Naive thymus-derived CD4-positive, alpha-beta T cell (primary cell): ENCODE measurements around the gene INO80D. TPM values are rescaled to one million over a fixed set of nuclear protein-coding genes. Genes with fewer than 3 reads are reported as not detected.
"Not testable (repeated sequence)": the region's sequence is repeated elsewhere in the genome, so short reads cannot be mapped to it uniquely, and the experiment has no call there.

Experiments
- ATAC-seq: fragments of 150-1000 bp; cut with Tn5 transposase; 2 replicates; pipeline ENCODE4 v1.10.0; 2021; ENCODE audit warnings: mild to moderate bottlenecking, moderate library complexity
- CTCF ChIA-PET: fragments of 350-600 bp; sonication (Branson Sonifier 250); formaldehyde crosslinking; loops from one replicate; lab custom pipeline; 2021; ENCODE audit warnings: antibody characterized with exemption; lab: Charles Lee
- POLR2A ChIA-PET: fragments of 350-600 bp; sonication (Branson Sonifier 250); formaldehyde crosslinking; loops from one replicate; lab custom pipeline; 2021; ENCODE audit warnings: antibody characterized with exemption, inconsistent platforms; lab: Charles Lee
- DNase-seq, 9 donors: peaks; one replicate each; pipeline versions ENCODE4 v3.0.0 to v3.0.0-alpha.2; 2020 to 2022; ENCODE audit warnings: mixed read lengths in 1 of 9
- H3K27ac ChIP-seq: one replicate; pipeline ENCODE4 v1.7.0; 2013; ENCODE audit warnings: mild to moderate bottlenecking, low read depth, low read length, moderate library complexity
- H3K27me3 ChIP-seq, 2 donors: one replicate each; pipeline ENCODE4 v1.7.0; 2013; ENCODE audit warnings: low read length in 2 of 2, mild to moderate bottlenecking in 2 of 2, moderate library complexity in 2 of 2; ENCODE audit not compliant: control insufficient read depth in 2 of 2, insufficient read depth in 2 of 2
- H3K36me3 ChIP-seq, 3 experiments: 1 replicate in 2 of 3; 2 replicates in 1 of 3; pipeline ENCODE4 v1.7.0; 2013; ENCODE audit warnings: low read length in 3 of 3, mild to moderate bottlenecking in 3 of 3, moderate library complexity in 1 of 3; ENCODE audit not compliant: insufficient read depth in 3 of 3, control insufficient read depth in 2 of 3
- H3K4me1 ChIP-seq, 2 donors: one replicate each; pipeline ENCODE4 v1.7.0; 2013; ENCODE audit warnings: low read length in 2 of 2, mild to moderate bottlenecking in 2 of 2, moderate library complexity in 1 of 2; ENCODE audit not compliant: control insufficient read depth in 2 of 2, insufficient read depth in 2 of 2
- H3K4me3 ChIP-seq: 2 replicates; pipeline ENCODE4 v1.7.0; 2013; ENCODE audit warnings: mild to moderate bottlenecking, low read length
- H3K9me3 ChIP-seq, 3 experiments: 1 replicate in 2 of 3; 2 replicates in 1 of 3; pipeline ENCODE4 v1.7.0; 2013; ENCODE audit warnings: low read length in 3 of 3; ENCODE audit not compliant: control insufficient read depth in 2 of 3
- H3K27ac Mint-ChIP-seq, 9 donors: one replicate each; pipeline ENCODE4 v1.8.0; 2020 to 2022; ENCODE audit warnings: mixed read lengths in 9 of 9, mild to moderate bottlenecking in 8 of 9, moderate library complexity in 5 of 9, inconsistent platforms in 2 of 9
- H3K27me3 Mint-ChIP-seq, 5 donors: one replicate each; pipeline ENCODE4 v1.8.0; 2021 to 2022; ENCODE audit warnings: mixed read lengths in 5 of 5, mild to moderate bottlenecking in 1 of 5
- H3K36me3 Mint-ChIP-seq, 5 donors: one replicate each; pipeline ENCODE4 v1.8.0; 2020 to 2022; ENCODE audit warnings: mixed read lengths in 5 of 5, mild to moderate bottlenecking in 3 of 5, inconsistent platforms in 1 of 5
- H3K4me1 Mint-ChIP-seq, 7 donors: one replicate each; pipeline ENCODE4 v1.8.0; 2020 to 2022; ENCODE audit warnings: mixed read lengths in 7 of 7, mild to moderate bottlenecking in 3 of 7, inconsistent platforms in 1 of 7
- H3K4me3 Mint-ChIP-seq, 10 donors: one replicate each; pipeline ENCODE4 v1.8.0; 2020 to 2022; ENCODE audit warnings: mild to moderate bottlenecking in 10 of 10, mixed read lengths in 10 of 10, moderate library complexity in 6 of 10, inconsistent platforms in 2 of 10
- H3K9me3 Mint-ChIP-seq, 11 donors: one replicate each; pipeline ENCODE4 v1.8.0; 2020 to 2022; ENCODE audit warnings: mixed read lengths in 11 of 11, mild to moderate bottlenecking in 4 of 11, inconsistent platforms in 1 of 11, moderate library complexity in 1 of 11
- intact Hi-C, 2 donors: fragments of 100-400 bp; cut with micrococcal nuclease; formaldehyde crosslinking; loops; one replicate each; pipeline ENCODE4 v1.15.1; 2023
- polyA plus RNA-seq, 2 donors: library from polyadenylated mRNA; unstranded; fragments of 300-500 nt; fragmentation: Illumina TruSeq; gene quantifications; one replicate each; pipeline ENCODE4 v1.2.3, GENCODE V29; 2021
- total RNA-seq, 6 experiments: library from RNA in 5 of 6; stranded (reverse) in 5 of 6; gene quantifications; 1 replicate in 5 of 6; 2 replicates in 1 of 6; pipeline ENCODE4 v1.2.3 and lab custom pipeline; 2021 to 2026

INO80D gene
- total and polyA plus RNA-seq, 7 experiments from 2014 or later, result 13.4 to 50.9 (median 43.1) TPM

GRCh38 chr2:206080927-206081326 lies 5.0 kb downstream of the INO80D start:
- ATAC-seq (no peak), DNase-seq (no peak)
- Mint-ChIP-seq H3K36me3 (peaks cover 0 to 7% (median 3%) of the 10 kb centered on the region in 5 donors), H3K4me3 (peak overlapping the region in 1 of 10 donors; percentile 36), H3K27ac (peak overlapping the region in 1 of 9 donors; percentile 36), H3K4me1 (peaks cover 25 to 67% (median 57%) of the 10 kb centered on the region in 7 donors), H3K9me3 (peaks cover 0 to 3% (median 0%) of the 10 kb centered on the region in 11 donors), H3K27me3 (no peaks in the 10 kb centered on the region)
- Histone ChIP-seq H3K27ac (no peak overlapping the region), H3K36me3 (no peaks in the 10 kb centered on the region), H3K27me3 (no peaks in the 10 kb centered on the region), H3K9me3 (no peaks in the 10 kb centered on the region), H3K4me1 (peaks cover 0 to 9% of the 10 kb centered on the region in 2 donors), H3K4me3 (no peak overlapping the region)
- intact Hi-C loops, result loop anchor here (10.0 kb wide), 3 partner anchors 194 to 1084 kb away; partner anchors contain the start of genes FASTKD2 (in 1 of the 2), KLF7 (in 1 of the 2), MDH1B (in 1 of the 2) and ZDBF2 (in 1 of the 2)
- ChIA-PET POLR2A (no interaction called here), CTCF (no interaction called here)

- Mint-ChIP-seq H3K4me3 (peak overlapping the region in 2 of 10 donors; percentile 6), H3K4me1 (peaks cover 23 to 72% (median 61%) of the 10 kb centered on the region in 7 donors), H3K36me3 (peaks cover 0 to 10% (median 4%) of the 10 kb centered on the region in 5 donors), H3K27ac (peak overlapping the region in 6 of 9 donors; percentile 3 to 64 (median 14)), H3K27me3 (no peaks in the 10 kb centered on the region), H3K9me3 (no peaks in the 10 kb centered on the region)
- intact Hi-C loops, result loop anchor here (10.0 kb wide), 3 partner anchors 195 to 1085 kb away; partner anchors contain the start of genes FASTKD2 (in 1 of the 2), KLF7 (in 1 of the 2), MDH1B (in 1 of the 2) and ZDBF2 (in 1 of the 2)
- DNase-seq (no peak), ATAC-seq (no peak)
- POLR2A ChIA-PET, result no interaction called here
- H3K9me3 ChIP-seq, result no peaks in the 10 kb centered on the region
- no peak overlapping the region for H3K4me3 ChIP-seq
- CTCF ChIA-PET, result no interaction called here
- H3K4me1 ChIP-seq, result peaks cover 0 to 9% of the 10 kb centered on the region in 2 donors
- no peaks in the 10 kb centered on the region for H3K27me3 ChIP-seq
- no peaks in the 10 kb centered on the region for H3K36me3 ChIP-seq
- no peak overlapping the region for H3K27ac ChIP-seq
These were observed 6.1 kb downstream of the INO80D start for GRCh38 chr2:206079699-206080465.

GRCh38 chr2:206077879-206078278 lies 8.1 kb downstream of the INO80D start:
- H3K9me3 Mint-ChIP-seq, H3K36me3 ChIP-seq, H3K4me1 ChIP-seq, intact Hi-C loops, H3K27ac Mint-ChIP-seq, H3K4me3 Mint-ChIP-seq, POLR2A ChIA-PET, CTCF ChIA-PET, ATAC-seq, H3K9me3 ChIP-seq, H3K4me3 ChIP-seq, DNase-seq, H3K27me3 Mint-ChIP-seq, H3K27me3 ChIP-seq, H3K27ac ChIP-seq: not testable (repeated sequence)
- H3K36me3 Mint-ChIP-seq, result peaks cover 0 to 15% (median 4%) of the 10 kb centered on the region in 5 donors
- H3K4me1 Mint-ChIP-seq, result peaks cover 10 to 69% (median 62%) of the 10 kb centered on the region in 7 donors

- no peak overlapping the region for H3K4me3 ChIP-seq
- POLR2A ChIA-PET, result no interaction called here
These were observed 10.9 kb downstream of the INO80D start for GRCh38 chr2:206075113-206075512.

GRCh38 chr2:206071807-206072206 lies 14.2 kb downstream of the INO80D start:
- CTCF ChIA-PET, result interaction anchor here (0.6 kb wide), 1 partner anchor 11 kb away, joined by 3 read pairs; no protein-coding TSS in a partner anchor
- peaks cover 16 to 68% (median 60%) of the 10 kb centered on the region in 7 donors for H3K4me1 Mint-ChIP-seq
- POLR2A ChIA-PET, result no interaction called here
- intact Hi-C loops, result no loop called here
- no peak for DNase-seq
- peaks cover 0 to 34% (median 18%) of the 10 kb centered on the region in 5 donors for H3K36me3 Mint-ChIP-seq
- Histone ChIP-seq H3K27ac (no peak overlapping the region), H3K4me1 (no peaks in the 10 kb centered on the region), H3K36me3 (no peaks in the 10 kb centered on the region), H3K27me3 (no peaks in the 10 kb centered on the region), H3K9me3 (no peaks in the 10 kb centered on the region), H3K4me3 (no peak overlapping the region)
- peak overlapping the region in 4 of 9 donors; percentile 3 to 67 (median 34) for H3K27ac Mint-ChIP-seq
- no peaks in the 10 kb centered on the region for H3K27me3 Mint-ChIP-seq
- no peak for ATAC-seq
- H3K4me3 Mint-ChIP-seq, result peak overlapping the region in 1 of 10 donors; percentile 3
- H3K9me3 Mint-ChIP-seq, result peaks cover 0 to 2% (median 0%) of the 10 kb centered on the region in 11 donors

More at GRCh38 chr2:206075113-206075512, 10.9 kb downstream of the INO80D start:
- Histone ChIP-seq H3K4me1 (no peaks in the 10 kb centered on the region), H3K27ac (no peak overlapping the region), H3K27me3 (no peaks in the 10 kb centered on the region), H3K9me3 (no peaks in the 10 kb centered on the region), H3K36me3 (no peaks in the 10 kb centered on the region)
- peaks cover 18 to 63% (median 56%) of the 10 kb centered on the region in 7 donors for H3K4me1 Mint-ChIP-seq
- H3K27ac Mint-ChIP-seq, result no peak overlapping the region
- intact Hi-C loops, result no loop called here
- no peaks in the 10 kb centered on the region for H3K27me3 Mint-ChIP-seq
- CTCF ChIA-PET, result no interaction called here
- no peaks in the 10 kb centered on the region for H3K9me3 Mint-ChIP-seq
- H3K36me3 Mint-ChIP-seq, result peaks cover 0 to 21% (median 10%) of the 10 kb centered on the region in 5 donors
- ATAC-seq (no peak), DNase-seq (no peak)
- peak overlapping the region in 1 of 10 donors; percentile 53 for H3K4me3 Mint-ChIP-seq

- Mint-ChIP-seq H3K27me3 (no peaks in the 10 kb centered on the region), H3K4me1 (peaks cover 16 to 78% (median 67%) of the 10 kb centered on the region in 7 donors), H3K27ac (peak overlapping the region in 4 of 9 donors; percentile 9 to 61 (median 26)), H3K9me3 (peaks cover 0 to 2% (median 0%) of the 10 kb centered on the region in 11 donors), H3K36me3 (peaks cover 2 to 33% (median 25%) of the 10 kb centered on the region in 5 donors), H3K4me3 (no peak overlapping the region)
- Histone ChIP-seq H3K9me3 (no peaks in the 10 kb centered on the region), H3K4me1 (no peaks in the 10 kb centered on the region), H3K27me3 (no peaks in the 10 kb centered on the region), H3K27ac (no peak overlapping the region), H3K4me3 (no peak overlapping the region), H3K36me3 (no peaks in the 10 kb centered on the region)
- POLR2A ChIA-PET, result no interaction called here
- intact Hi-C loops, result no loop called here
- ATAC-seq (no peak), DNase-seq (no peak)
- CTCF ChIA-PET, result interaction anchor here (0.6 kb wide), 1 partner anchor 1277 kb away, joined by 8 read pairs; no protein-coding TSS in a partner anchor
These were observed 16.6 kb downstream of the INO80D start for GRCh38 chr2:206069417-206069816.
